Activated CD8-positive, alpha-beta T cell treated with anti-CD3 and anti-CD28 coated beads for 36 hours (primary cell): ENCODE results near the gene LRRC4B. TPM values are rescaled to one million over a fixed set of nuclear protein-coding genes. Genes with fewer than 3 reads are reported as not detected.
"Not testable (repeated sequence)": the region's sequence is repeated elsewhere in the genome, so short reads cannot be mapped to it uniquely, and the experiment has no call there.

Experiments
- ATAC-seq: fragments of 200-7000 bp; cut with Tn5 transposase; one replicate; pipeline ENCODE4 v1.10.0; 2021; ENCODE audit warnings: mild to moderate bottlenecking, moderate library complexity
- CTCF ChIA-PET: fragments of 350-600 bp; sonication (Branson Sonifier 250); formaldehyde crosslinking; loops from one replicate; lab custom pipeline; 2021; ENCODE audit warnings: antibody characterized with exemption; lab: Charles Lee
- POLR2A ChIA-PET: fragments of 350-600 bp; sonication (Branson Sonifier 250); formaldehyde crosslinking; loops from one replicate; lab custom pipeline; 2021; ENCODE audit warnings: antibody characterized with exemption; lab: Charles Lee
- DNase-seq: peaks from one replicate; pipeline ENCODE4 v3.0.0-alpha.2; 2020
- H3K27ac Mint-ChIP-seq: one replicate; pipeline ENCODE4 v1.8.0; 2021; ENCODE audit warnings: mild to moderate bottlenecking, mixed read lengths
- H3K27me3 Mint-ChIP-seq: one replicate; pipeline ENCODE4 v1.8.0; 2021; ENCODE audit warnings: mixed read lengths
- H3K36me3 Mint-ChIP-seq: one replicate; pipeline ENCODE4 v1.8.0; 2021; ENCODE audit warnings: low read depth, mixed read lengths
- H3K4me1 Mint-ChIP-seq: one replicate; pipeline ENCODE4 v1.8.0; 2021; ENCODE audit warnings: low read depth, mixed read lengths
- H3K4me3 Mint-ChIP-seq: one replicate; pipeline ENCODE4 v1.8.0; 2021; ENCODE audit warnings: mild to moderate bottlenecking, moderate library complexity, mixed read lengths
- H3K9me3 Mint-ChIP-seq: one replicate; pipeline ENCODE4 v1.8.0; 2021; ENCODE audit warnings: mixed read lengths
- intact Hi-C: fragments of 100-400 bp; cut with micrococcal nuclease; formaldehyde crosslinking; loops from one replicate; pipeline ENCODE4 v1.10.0; 2022
- total RNA-seq, 2 experiments: library from RNA; stranded (reverse); gene quantifications; one replicate each; pipeline ENCODE4 v1.2.3, GENCODE V29; 2021
- TF ChIP-seq, protein P1 (sequence below): fragments of 200-600 bp; IDR thresholded peaks from one replicate; pipeline ENCODE4 v1.8.0; 2022; ENCODE audit warnings: antibody characterized with exemption, mild to moderate bottlenecking

Gene LRRC4B
- total RNA-seq, 2 experiments from 2014 or later: not detected

DNA sequence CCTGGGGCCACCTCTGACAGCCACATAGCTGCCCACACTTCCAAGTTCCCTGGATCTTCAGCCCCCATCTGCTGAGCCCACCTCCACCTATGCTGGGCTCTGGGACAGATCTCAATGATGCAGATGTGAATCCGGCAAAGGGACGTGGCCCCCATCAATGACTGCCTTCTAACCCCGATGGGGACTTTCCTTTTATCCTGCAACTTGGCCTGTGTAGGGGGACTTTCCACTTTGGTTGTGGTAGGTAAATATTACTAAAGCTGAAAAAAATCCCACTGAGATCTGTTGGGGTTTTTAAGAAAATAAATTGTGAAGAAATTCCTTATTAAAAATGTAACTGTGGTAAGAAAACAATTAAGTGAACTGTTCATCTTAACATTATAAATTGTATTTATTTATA lies 33.8 kb downstream of the LRRC4B start:
- H3K27ac Mint-ChIP-seq: no peak overlapping the region
- H3K36me3 Mint-ChIP-seq: peaks cover 9% of the 10 kb centered on the region
- ChIA-PET CTCF (interaction anchor here (1.1 to 1.9 kb wide), 4 partner anchors 16 to 177 kb away, joined by 3 to 12 read pairs (median 6); no protein-coding TSS in a partner anchor), POLR2A (no interaction called here)
- H3K9me3 Mint-ChIP-seq: peaks cover 14% of the 10 kb centered on the region
- ATAC-seq (no peak), DNase-seq (no peak)
- peaks cover 21% of the 10 kb centered on the region for H3K27me3 Mint-ChIP-seq
- no peak overlapping the region for H3K4me3 Mint-ChIP-seq
- no peaks in the 10 kb centered on the region for H3K4me1 Mint-ChIP-seq
- TF ChIP-seq, protein P1, sequence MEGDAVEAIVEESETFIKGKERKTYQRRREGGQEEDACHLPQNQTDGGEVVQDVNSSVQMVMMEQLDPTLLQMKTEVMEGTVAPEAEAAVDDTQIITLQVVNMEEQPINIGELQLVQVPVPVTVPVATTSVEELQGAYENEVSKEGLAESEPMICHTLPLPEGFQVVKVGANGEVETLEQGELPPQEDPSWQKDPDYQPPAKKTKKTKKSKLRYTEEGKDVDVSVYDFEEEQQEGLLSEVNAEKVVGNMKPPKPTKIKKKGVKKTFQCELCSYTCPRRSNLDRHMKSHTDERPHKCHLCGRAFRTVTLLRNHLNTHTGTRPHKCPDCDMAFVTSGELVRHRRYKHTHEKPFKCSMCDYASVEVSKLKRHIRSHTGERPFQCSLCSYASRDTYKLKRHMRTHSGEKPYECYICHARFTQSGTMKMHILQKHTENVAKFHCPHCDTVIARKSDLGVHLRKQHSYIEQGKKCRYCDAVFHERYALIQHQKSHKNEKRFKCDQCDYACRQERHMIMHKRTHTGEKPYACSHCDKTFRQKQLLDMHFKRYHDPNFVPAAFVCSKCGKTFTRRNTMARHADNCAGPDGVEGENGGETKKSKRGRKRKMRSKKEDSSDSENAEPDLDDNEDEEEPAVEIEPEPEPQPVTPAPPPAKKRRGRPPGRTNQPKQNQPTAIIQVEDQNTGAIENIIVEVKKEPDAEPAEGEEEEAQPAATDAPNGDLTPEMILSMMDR: no peak
- intact Hi-C loops: loop anchor here (10.0 kb wide), 2 partner anchors 70 to 250 kb away; no protein-coding TSS in a partner anchor

DNA sequence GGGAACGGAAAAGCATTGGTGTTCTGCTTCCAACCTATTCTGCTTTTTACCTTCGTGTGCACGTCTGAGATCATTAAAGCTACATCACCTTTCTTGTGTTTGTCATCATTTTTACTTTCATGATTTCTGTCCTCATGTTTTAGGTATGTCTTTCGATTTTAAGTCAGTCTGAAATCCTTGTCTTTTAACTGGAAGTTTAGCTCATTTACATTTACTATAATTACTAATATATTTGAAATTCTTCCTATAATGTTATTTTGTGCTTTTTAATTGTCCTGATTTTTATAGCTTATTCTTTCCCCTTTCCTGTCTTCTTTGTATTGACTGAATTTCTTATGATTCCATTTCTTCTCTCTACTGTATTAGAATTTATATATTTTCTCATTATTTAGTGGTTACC lies 35.3 kb downstream of the LRRC4B start:
- H3K4me3 Mint-ChIP-seq: no peak overlapping the region
- peaks cover 14% of the 10 kb centered on the region for H3K9me3 Mint-ChIP-seq
- peaks cover 9% of the 10 kb centered on the region for H3K36me3 Mint-ChIP-seq
- intact Hi-C loops: loop anchor here (10.0 kb wide), 2 partner anchors 72 to 252 kb away; no protein-coding TSS in a partner anchor
- ATAC-seq (no peak), DNase-seq (no peak)
- TF ChIP-seq, protein P1: no peak
- no peak overlapping the region for H3K27ac Mint-ChIP-seq
- ChIA-PET CTCF (interaction anchor here (1.3 to 1.9 kb wide), 3 partner anchors 14 to 389 kb away, joined by 4 to 12 read pairs (median 6); no protein-coding TSS in a partner anchor), POLR2A (no interaction called here)
- H3K27me3 Mint-ChIP-seq: peaks cover 21% of the 10 kb centered on the region
- no peaks in the 10 kb centered on the region for H3K4me1 Mint-ChIP-seq

DNA sequence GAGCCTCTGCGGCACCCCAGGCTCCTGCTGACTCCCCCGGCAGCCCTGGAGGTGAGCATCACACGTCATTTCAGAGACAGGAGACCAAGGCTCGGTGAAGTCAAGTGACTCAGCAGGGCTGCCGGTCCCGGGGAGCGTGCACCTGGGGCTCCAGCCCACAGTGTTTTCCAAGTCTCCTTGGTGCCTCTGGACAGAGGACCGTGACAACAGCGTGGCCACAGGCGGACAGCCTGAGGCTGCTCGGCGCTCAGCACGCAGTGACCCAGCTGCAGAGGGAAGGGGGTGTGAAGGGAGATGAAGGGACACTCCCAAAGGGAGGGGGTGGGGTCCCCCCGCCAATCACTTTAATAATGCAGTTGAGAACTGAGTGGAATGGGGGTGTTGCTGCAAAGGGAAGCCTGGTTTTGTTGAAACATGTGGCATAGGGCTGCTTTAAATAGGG lies 37.0 kb downstream of the LRRC4B start:
- Mint-ChIP-seq H3K27me3 (peaks cover 19% of the 10 kb centered on the region), H3K27ac (no peak overlapping the region), H3K36me3 (peaks cover 9% of the 10 kb centered on the region), H3K9me3 (peaks cover 14% of the 10 kb centered on the region), H3K4me1 (no peaks in the 10 kb centered on the region), H3K4me3 (no peak overlapping the region)
- ChIA-PET POLR2A (no interaction called here), CTCF (no interaction called here)
- intact Hi-C loops: loop anchor here (10.0 kb wide), 2 partner anchors 74 to 254 kb away; no protein-coding TSS in a partner anchor
- TF ChIP-seq, protein P1: no peak
- ATAC-seq: no peak
- no peak for DNase-seq

DNA sequence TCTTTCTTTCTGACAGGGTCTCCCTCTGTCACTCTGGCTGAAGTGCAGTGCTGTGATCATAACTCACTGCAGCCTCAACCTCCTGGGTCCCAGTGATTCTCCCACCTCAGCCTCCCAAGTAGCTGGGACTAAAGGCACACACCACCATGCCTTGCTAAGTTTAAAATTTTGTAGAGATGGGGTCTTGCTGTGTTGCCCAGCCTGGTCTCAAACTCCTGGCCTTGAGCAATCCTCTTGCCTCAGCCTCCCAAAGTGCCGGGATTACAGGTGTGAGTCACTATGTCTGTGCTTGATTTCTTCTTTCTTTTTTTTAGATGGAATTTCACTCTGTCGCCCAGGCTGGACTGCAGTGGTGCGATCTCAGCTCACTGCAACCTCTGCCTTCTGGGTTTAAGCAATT lies 40.2 kb downstream of the LRRC4B start:
- ATAC-seq, H3K4me1 Mint-ChIP-seq, DNase-seq, H3K4me3 Mint-ChIP-seq, H3K27ac Mint-ChIP-seq, POLR2A ChIA-PET, H3K9me3 Mint-ChIP-seq, intact Hi-C loops, H3K36me3 Mint-ChIP-seq: not testable (repeated sequence)
- CTCF ChIA-PET: interaction anchor here (0.9 to 2.1 kb wide), 3 partner anchors 10 to 28 kb away, joined by 3 to 10 read pairs (median 6); no protein-coding TSS in a partner anchor
- H3K27me3 Mint-ChIP-seq: peaks cover 15% of the 10 kb centered on the region

DNA sequence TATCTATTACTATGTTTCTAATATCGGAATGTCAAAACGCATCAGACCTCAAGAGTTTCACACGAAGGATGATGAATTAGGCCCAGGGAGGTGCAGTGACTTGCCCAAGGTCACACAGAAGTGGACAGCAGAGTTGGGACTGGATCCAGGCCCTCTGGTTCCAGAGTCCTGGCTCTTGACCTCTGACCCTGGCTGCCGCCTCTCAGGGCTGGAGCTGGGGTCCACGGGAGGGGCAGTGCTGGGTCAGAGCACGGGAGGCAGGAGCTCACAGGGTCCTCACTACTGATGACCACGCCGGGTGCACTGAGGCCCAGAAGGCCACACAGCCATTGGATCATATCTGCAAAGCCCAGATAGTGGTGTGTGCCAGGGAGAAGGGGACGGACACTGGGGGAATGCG lies 45.4 kb downstream of the LRRC4B start:
- Mint-ChIP-seq H3K4me3 (no peak overlapping the region), H3K9me3 (no peaks in the 10 kb centered on the region), H3K36me3 (no peaks in the 10 kb centered on the region), H3K27me3 (peaks cover 2% of the 10 kb centered on the region), H3K27ac (no peak overlapping the region), H3K4me1 (no peaks in the 10 kb centered on the region)
- intact Hi-C loops: no loop called here
- ATAC-seq (no peak), DNase-seq (no peak)
- TF ChIP-seq, protein P1: no peak
- CTCF ChIA-PET: interaction anchor here (3.1 kb wide), 1 partner anchor 14 kb away, joined by 10 read pairs; no protein-coding TSS in a partner anchor
- POLR2A ChIA-PET: interaction anchor here (0.5 kb wide), 1 partner anchor 52 kb away, joined by 4 read pairs; no protein-coding TSS in a partner anchor
